Aorta (tissue), 5 donors: ENCODE results near the gene ELANE. TPM values are rescaled to one million over a fixed set of nuclear protein-coding genes. Genes with fewer than 3 reads are reported as not detected.

Experiments used
- ATAC-seq: fragments of 200-7000 bp; cut with Tn5 transposase; one replicate; pipeline ENCODE4 v1.9.1; 2022; ENCODE audit warnings: moderate library complexity; ENCODE audit not compliant: low FRiP score
- DNase-seq, 2 donors: peaks; one replicate each; pipeline ENCODE4 v3.0.0-alpha.2; 2020
- H3K27ac ChIP-seq, 2 donors: one replicate each; pipeline ENCODE4 v1.5.1; 2013; ENCODE audit warnings: low read length in 2 of 2, mild to moderate bottlenecking in 2 of 2, moderate library complexity in 2 of 2, control low read depth in 1 of 2, inconsistent platforms in 1 of 2, low read depth in 1 of 2
- H3K27me3 ChIP-seq, 2 donors: one replicate each; pipeline ENCODE4 v1.6.1; 2013; ENCODE audit warnings: control low read depth in 1 of 2, low read length in 1 of 2, mild to moderate bottlenecking in 1 of 2, moderate library complexity in 1 of 2; ENCODE audit not compliant: insufficient read depth in 2 of 2, control insufficient read depth in 1 of 2
- H3K36me3 ChIP-seq, 2 donors: one replicate each; pipeline ENCODE4 v1.6.1; 2013; ENCODE audit warnings: control low read depth in 1 of 2, low read length in 1 of 2, mild to moderate bottlenecking in 1 of 2; ENCODE audit not compliant: insufficient read depth in 2 of 2, control insufficient read depth in 1 of 2
- H3K4me1 ChIP-seq, 2 donors: one replicate each; pipeline ENCODE4 v1.6.1; 2013; ENCODE audit warnings: low read length in 2 of 2, control low read depth in 1 of 2, mild to moderate bottlenecking in 1 of 2, moderate library complexity in 1 of 2; ENCODE audit not compliant: insufficient read depth in 2 of 2, control insufficient read depth in 1 of 2
- H3K4me3 ChIP-seq, 2 donors: one replicate each; pipeline ENCODE4 v1.5.1; 2013; ENCODE audit warnings: low read length in 2 of 2, control low read depth in 1 of 2, mild to moderate bottlenecking in 1 of 2
- H3K9me3 ChIP-seq: one replicate; pipeline ENCODE4 v1.6.1; 2013; ENCODE audit warnings: mild to moderate bottlenecking, low read length; ENCODE audit not compliant: control insufficient read depth
- WGBS, 2 donors: extraction: QIAGEN DNeasy Blood & Tissue Kit; methylation state at CpG; one replicate each; pipeline ENCODE4 v1.1.7; 2013; 5-methylcytosine and 5-hydroxymethylcytosine counted together
- intact Hi-C, 2 donors: fragments of 100-400 bp; cut with DNase I; formaldehyde crosslinking; loops; one replicate each; pipeline versions ENCODE4 v1.14.2 to v1.15.0; 2022
- microRNA-seq, 2 donors: library from miRNA; unstranded; fragments of <30 nt; microRNA quantifications; one replicate each; pipeline ENCODE4 v1.2.0, GENCODE V29; 2020
- polyA plus RNA-seq, 2 donors: library from polyadenylated mRNA; stranded (reverse); fragments of 200-250 nt; gene quantifications; one replicate each; pipeline ENCODE4 v1.2.3, GENCODE V29; 2013
- total RNA-seq, 2 donors: library from RNA; stranded (reverse); fragmentation: NEBNext Ultra II Directional; extraction: Animal tissue kit (Norgen Biotek cat#: 25700); gene quantifications; one replicate each; pipeline ENCODE4 v1.2.1, GENCODE V29; 2021
- donor health status: healthy with polysubstance abuse.
- donor health status: Bipolar disorder and iron deficiency.
- donor health status: DM: no; HTN: no; CAD: no.
- donor health status: DM: no; HTN: no; CAD: no.
- donor health status: DM: yes; HTN: yes; CAD: no.

Gene ELANE
- total and polyA plus RNA-seq, 4 donors, result 2.0 TPM; not detected in 3

- no peaks in the 10 kb centered on the region for H3K4me1 ChIP-seq
- H3K9me3 ChIP-seq, result no peaks in the 10 kb centered on the region
- no peaks in the 10 kb centered on the region for H3K27me3 ChIP-seq
- no peak for DNase-seq
- H3K27ac ChIP-seq, result no peak overlapping the region
- H3K4me3 ChIP-seq, result no peak overlapping the region
- intact Hi-C loops, result no loop called here
- H3K36me3 ChIP-seq, result no peaks in the 10 kb centered on the region
- ATAC-seq, result no peak
- WGBS, 2 donors, result 94 to 95% methylated on average over 24 to 27 of the region's 27 CpGs
These were observed 49.4 kb downstream of the ELANE start for GRCh38 chr19:901216-902092.

GRCh38 chr19:902093-902370 is 49.9 kb downstream of the ELANE start:
- Histone ChIP-seq H3K4me1 (no peaks in the 10 kb centered on the region), H3K9me3 (no peaks in the 10 kb centered on the region), H3K36me3 (no peaks in the 10 kb centered on the region), H3K4me3 (no peak overlapping the region), H3K27me3 (no peaks in the 10 kb centered on the region), H3K27ac (no peak overlapping the region)
- ATAC-seq, result no peak
- intact Hi-C loops, result no loop called here
- 92 to 96% methylated on average over 7 of the region's 7 CpGs for WGBS, 2 donors
- DNase-seq, result no peak

- Histone ChIP-seq H3K4me1 (no peaks in the 10 kb centered on the region), H3K4me3 (no peak overlapping the region), H3K9me3 (no peaks in the 10 kb centered on the region), H3K36me3 (no peaks in the 10 kb centered on the region), H3K27me3 (no peaks in the 10 kb centered on the region), H3K27ac (no peak overlapping the region)
- intact Hi-C loops, result no loop called here
- ATAC-seq (no peak), DNase-seq (no peak)
- WGBS, 2 donors, result 75 to 76% methylated on average over 14 of the region's 14 CpGs
These were observed 50.5 kb downstream of the ELANE start for GRCh38 chr19:902446-903226.

DNA sequence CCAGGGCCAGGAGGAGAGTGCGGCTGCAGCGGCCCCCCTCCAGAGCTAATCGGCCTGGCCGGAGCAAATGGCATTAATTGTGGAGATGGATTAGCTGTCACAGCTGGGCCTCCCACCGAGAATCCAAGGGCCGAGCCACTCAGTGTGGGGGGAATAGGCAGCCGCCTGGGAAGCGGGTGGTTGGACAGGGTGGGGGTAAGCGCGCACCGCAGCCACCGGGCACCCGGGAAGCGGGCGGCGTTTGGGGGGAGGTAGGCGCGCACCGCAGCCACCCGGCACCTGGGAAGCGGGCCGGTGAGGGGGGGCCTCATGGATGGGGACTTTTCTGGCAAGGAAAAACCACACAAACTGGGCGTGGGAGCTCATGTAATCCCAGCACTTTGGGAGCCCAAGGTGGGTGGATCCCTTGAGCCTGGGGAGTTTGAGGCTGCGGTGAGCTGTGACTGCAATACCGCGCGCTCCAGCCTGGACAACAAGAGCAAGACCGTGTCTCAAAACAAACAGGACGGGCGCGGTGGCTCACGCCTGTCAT is 51.2 kb downstream of the ELANE start:
- H3K4me1 ChIP-seq, result no peaks in the 10 kb centered on the region
- DNase-seq, result no peak
- no peaks in the 10 kb centered on the region for H3K9me3 ChIP-seq
- intact Hi-C loops, result no loop called here
- no peak overlapping the region for H3K4me3 ChIP-seq
- ATAC-seq, result no peak
- H3K36me3 ChIP-seq, result no peaks in the 10 kb centered on the region
- H3K27ac ChIP-seq, result no peak overlapping the region
- WGBS, 2 donors, result 74 to 76% methylated on average over 31 to 32 of the region's 32 CpGs
- H3K27me3 ChIP-seq, result no peaks in the 10 kb centered on the region

GRCh38 chr19:904545-904944 is 52.4 kb downstream of the ELANE start:
- intact Hi-C loops, result no loop called here
- no peaks in the 10 kb centered on the region for H3K27me3 ChIP-seq
- no peaks in the 10 kb centered on the region for H3K4me1 ChIP-seq
- H3K9me3 ChIP-seq, result no peaks in the 10 kb centered on the region
- 94 to 95% methylated on average over 8 of the region's 8 CpGs for WGBS, 2 donors
- H3K36me3 ChIP-seq, result no peaks in the 10 kb centered on the region
- H3K4me3 ChIP-seq, result no peak overlapping the region
- ATAC-seq, result no peak
- no peak for DNase-seq
- H3K27ac ChIP-seq, result no peak overlapping the region

Small RNA genes lying within 50 kb of the gene (microRNA-seq; reads per million reads assigned to microRNA genes)
- 0.99 to 2.4 reads per million in 2 donors for gene MIR3187
- 0 to 3.6 reads per million in 2 donors for gene MIR4745

Other genes with a start within 250 kb of the ELANE start
- 10 to 100 TPM; 19.9 to 33.3 TPM for gene POLRMT, start 218.8 kb upstream of the ELANE start, total RNA-seq
- gene POLRMT, start 218.8 kb upstream of the ELANE start, polyA plus RNA-seq, result 10 to 100 TPM; 10.1 to 76.6 TPM
- gene FGF22, start 212.4 kb upstream of the ELANE start, total RNA-seq, result under 1 TPM; 0.36 to 0.45 TPM
- gene FGF22, start 212.4 kb upstream of the ELANE start, polyA plus RNA-seq, result 1 to 10 TPM in 1 of 2 donors, under 1 TPM in 1; 0.63 to 4.8 TPM
- gene RNF126, start 189.1 kb upstream of the ELANE start, total RNA-seq, result 10 to 100 TPM; 26.7 to 26.9 TPM
- 10 to 100 TPM; 18.3 to 38.5 TPM for gene RNF126, start 189.1 kb upstream of the ELANE start, polyA plus RNA-seq
- gene FSTL3, start 175.9 kb upstream of the ELANE start, total RNA-seq, result 100 to 1,000 TPM; 116 to 134 TPM
- gene FSTL3, start 175.9 kb upstream of the ELANE start, polyA plus RNA-seq, result 10 to 100 TPM; 40.6 to 80.1 TPM
- not detected for gene PRSS57, start 156.9 kb upstream of the ELANE start, total RNA-seq
- not detected for gene PRSS57, start 156.9 kb upstream of the ELANE start, polyA plus RNA-seq
- 10 to 100 TPM; 27.5 to 75.1 TPM for gene PALM, start 143.4 kb upstream of the ELANE start, total RNA-seq
- 1 to 10 TPM in 1 of 2 donors, under 1 TPM in 1; 0.59 to 2.5 TPM for gene PALM, start 143.4 kb upstream of the ELANE start, polyA plus RNA-seq
- gene MISP, start 101.2 kb upstream of the ELANE start, total RNA-seq, result under 1 TPM in 1 of 2 donors, not detected in 1; 0.12 TPM
- gene MISP, start 101.2 kb upstream of the ELANE start, polyA plus RNA-seq, result 10 to 100 TPM in 1 of 2 donors, 1 to 10 TPM in 1; 1.0 to 53.3 TPM
- 100 to 1,000 TPM; 192 to 218 TPM for gene PTBP1, start 54.9 kb upstream of the ELANE start, total RNA-seq
- 10 to 100 TPM; 46.7 to 90.4 TPM for gene PTBP1, start 54.9 kb upstream of the ELANE start, polyA plus RNA-seq
- gene PLPPR3, start 30.3 kb upstream of the ELANE start, total RNA-seq, result not detected
- gene PLPPR3, start 30.3 kb upstream of the ELANE start, polyA plus RNA-seq, result not detected
- under 1 TPM in 1 of 2 donors, not detected in 1; 0.72 TPM for gene AZU1, start 24.5 kb upstream of the ELANE start, total RNA-seq
- under 1 TPM in 1 of 2 donors, not detected in 1; 0.49 TPM for gene AZU1, start 24.5 kb upstream of the ELANE start, polyA plus RNA-seq
- gene PRTN3, start 11.3 kb upstream of the ELANE start, total RNA-seq, result not detected
- not detected for gene PRTN3, start 11.3 kb upstream of the ELANE start, polyA plus RNA-seq
- 100 to 1,000 TPM; 104 to 354 TPM for gene CFD, start 7.4 kb downstream of the ELANE start, total RNA-seq
- gene CFD, start 7.4 kb downstream of the ELANE start, polyA plus RNA-seq, result 10 to 100 TPM in 1 of 2 donors, 1 to 10 TPM in 1; 3.3 to 23.9 TPM
- 10 to 100 TPM; 31.5 to 36.5 TPM for gene MED16, start 40.9 kb downstream of the ELANE start, total RNA-seq
- gene MED16, start 40.9 kb downstream of the ELANE start, polyA plus RNA-seq, result 100 to 1,000 TPM in 1 of 2 donors, 10 to 100 TPM in 1; 22.9 to 165 TPM
- not detected for gene RNU6-9, start 41.2 kb downstream of the ELANE start, total RNA-seq
- not detected for gene RNU6-9, start 41.2 kb downstream of the ELANE start, polyA plus RNA-seq
- gene R3HDM4, start 60.9 kb downstream of the ELANE start, total RNA-seq, result 10 to 100 TPM; 41.6 to 43.8 TPM
- gene R3HDM4, start 60.9 kb downstream of the ELANE start, polyA plus RNA-seq, result 10 to 100 TPM; 19.7 to 36.2 TPM
- not detected for gene KISS1R, start 65.0 kb downstream of the ELANE start, total RNA-seq
- gene KISS1R, start 65.0 kb downstream of the ELANE start, polyA plus RNA-seq, result not detected
- gene ARID3A, start 73.7 kb downstream of the ELANE start, total RNA-seq, result 10 to 100 TPM in 1 of 2 donors, 1 to 10 TPM in 1; 9.3 to 13.8 TPM
- gene ARID3A, start 73.7 kb downstream of the ELANE start, polyA plus RNA-seq, result 1 to 10 TPM in 1 of 2 donors, under 1 TPM in 1; 0.97 to 1.3 TPM
- gene WDR18, start 132.0 kb downstream of the ELANE start, total RNA-seq, result 10 to 100 TPM; 15.5 to 16.1 TPM
- gene WDR18, start 132.0 kb downstream of the ELANE start, polyA plus RNA-seq, result 10 to 100 TPM; 20.9 to 68.8 TPM
- 1 to 10 TPM in 1 of 2 donors, under 1 TPM in 1; 0.10 to 1.3 TPM for gene GRIN3B, start 148.1 kb downstream of the ELANE start, total RNA-seq
- gene GRIN3B, start 148.1 kb downstream of the ELANE start, polyA plus RNA-seq, result not detected
- gene TMEM259, start 168.8 kb downstream of the ELANE start, total RNA-seq, result 100 to 1,000 TPM; 118 to 142 TPM
- gene TMEM259, start 168.8 kb downstream of the ELANE start, polyA plus RNA-seq, result 100 to 1,000 TPM in 1 of 2 donors, 10 to 100 TPM in 1; 50.1 to 434 TPM
- gene RNU6-2, start 169.2 kb downstream of the ELANE start, total RNA-seq, result not detected
- gene RNU6-2, start 169.2 kb downstream of the ELANE start, polyA plus RNA-seq, result not detected
- gene CNN2, start 174.3 kb downstream of the ELANE start, total RNA-seq, result 100 to 1,000 TPM; 142 to 185 TPM
- 100 to 1,000 TPM in 1 of 2 donors, 10 to 100 TPM in 1; 53.2 to 141 TPM for gene CNN2, start 174.3 kb downstream of the ELANE start, polyA plus RNA-seq
- gene ABCA7, start 187.8 kb downstream of the ELANE start, total RNA-seq, result 10 to 100 TPM in 1 of 2 donors, 1 to 10 TPM in 1; 9.5 to 20.6 TPM
- 1 to 10 TPM; 1.9 to 7.6 TPM for gene ABCA7, start 187.8 kb downstream of the ELANE start, polyA plus RNA-seq
- 10 to 100 TPM; 15.3 to 38.6 TPM for gene ARHGAP45, start 214.9 kb downstream of the ELANE start, total RNA-seq
- gene ARHGAP45, start 214.9 kb downstream of the ELANE start, polyA plus RNA-seq, result 10 to 100 TPM in 1 of 2 donors, 1 to 10 TPM in 1; 7.4 to 21.8 TPM
- 10 to 100 TPM; 83.5 to 95.6 TPM for gene POLR2E, start 243.1 kb downstream of the ELANE start, total RNA-seq
- gene POLR2E, start 243.1 kb downstream of the ELANE start, polyA plus RNA-seq, result 100 to 1,000 TPM in 1 of 2 donors, 10 to 100 TPM in 1; 91.5 to 116 TPM